Gastroesophageal sphincter (tissue), 3 donors: ENCODE data around the gene LDLRAD4.

Source experiments
- CTCF ChIP-seq, 4 experiments: fragments of 200-600 bp in 2 of 4; fragments of 450-650 bp in 2 of 4; sonication (generic) in 1 of 4; IDR thresholded peaks; one replicate each; pipeline ENCODE4 v1.5.1; 2017 to 2019; ENCODE audit warnings: antibody characterized with exemption in 4 of 4, mild to moderate bottlenecking in 2 of 4, moderate library complexity in 2 of 4
- EP300 ChIP-seq: sonication (generic); formaldehyde crosslinking; IDR thresholded peaks from one replicate; pipeline ENCODE4 v1.6.1; 2017; ENCODE audit warnings: antibody characterized with exemption, mild to moderate bottlenecking
- POLR2A ChIP-seq, 2 donors: fragments of 450-650 bp; IDR thresholded peaks; one replicate each; pipeline ENCODE4 v1.6.1; 2017; ENCODE audit warnings: antibody characterized with exemption in 2 of 2, mild to moderate bottlenecking in 2 of 2, moderate library complexity in 1 of 2

DNA sequence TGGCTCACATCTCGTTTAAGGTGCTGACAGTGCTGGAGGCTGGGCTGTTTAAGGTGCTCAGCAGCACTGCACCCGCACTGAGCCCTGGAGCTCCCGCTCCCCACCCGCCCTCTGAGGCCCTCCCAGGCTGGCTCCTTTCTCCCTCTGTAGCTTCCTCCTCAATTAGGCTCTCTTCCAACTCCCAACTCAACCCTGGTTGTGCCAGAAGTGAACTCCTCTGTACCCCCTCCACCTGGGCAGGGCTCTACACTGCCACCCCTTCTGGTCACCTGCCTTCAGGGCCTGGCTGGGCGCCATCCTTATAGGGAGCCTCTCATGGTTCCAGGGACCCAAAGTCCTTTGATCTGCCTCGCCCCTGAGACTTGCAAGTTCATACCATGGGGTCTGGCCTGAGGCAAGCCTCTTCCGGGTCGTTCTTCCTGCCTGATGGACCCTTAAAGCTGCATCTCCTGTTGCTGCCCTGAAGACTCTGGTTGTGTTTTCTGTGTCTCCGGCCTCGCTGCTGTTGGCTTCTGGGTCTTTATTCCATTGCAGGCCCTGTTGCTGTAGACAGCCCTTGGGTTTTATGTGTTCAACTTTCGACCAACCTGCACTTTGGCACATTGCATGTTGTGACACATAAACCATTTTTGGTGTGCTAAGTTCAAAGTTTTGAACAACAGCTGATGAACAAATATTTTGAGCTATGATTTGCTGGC, 199.6 kb downstream of the LDLRAD4 start:
- TF ChIP-seq POLR2A (IDR thresholded peaks at IDR 0.05) (no peak), CTCF (IDR thresholded peaks at IDR 0.05) (no peak), EP300 (no peak)
